ENCODE results near the gene ATXN10.
"Not testable (repeated sequence)": the region's sequence is repeated elsewhere in the genome, so short reads cannot be mapped to it uniquely, and the experiment has no call there.

ATXN10 gene

GRCh38 chr22:45793892-45794291 lies 122.3 kb downstream of the ATXN10 start:
- DNase-seq, result no peak

- not testable (repeated sequence) for DNase-seq
Measured at GRCh38 chr22:45796009-45796408, 124.4 kb downstream of the ATXN10 start.

GRCh38 chr22:45799291-45799690 lies 127.7 kb downstream of the ATXN10 start:
- DNase-seq, result no peak

- DNase-seq, result no peak
Measured at GRCh38 chr22:45802054-45802453, 130.4 kb downstream of the ATXN10 start.

GRCh38 chr22:45804319-45804985 lies 132.8 kb downstream of the ATXN10 start:
- no peak for DNase-seq

- DNase-seq, result no peak
Measured at GRCh38 chr22:45804986-45805325, 133.3 kb downstream of the ATXN10 start.

- no peak for DNase-seq
Measured at GRCh38 chr22:45805413-45805812, 133.8 kb downstream of the ATXN10 start.

GRCh38 chr22:45807156-45807915 lies 135.7 kb downstream of the ATXN10 start:
- DNase-seq, result no peak

GRCh38 chr22:45812910-45813309 lies 141.3 kb downstream of the ATXN10 start:
- DNase-seq, result no peak

GRCh38 chr22:45814198-45814597 lies 142.6 kb downstream of the ATXN10 start:
- DNase-seq, result no peak

GRCh38 chr22:45816776-45817175 lies 145.1 kb downstream of the ATXN10 start:
- DNase-seq, result no peak

- DNase-seq, result no peak
Measured at GRCh38 chr22:45817745-45818423, 146.2 kb downstream of the ATXN10 start.

GRCh38 chr22:45818424-45819085 lies 146.9 kb downstream of the ATXN10 start:
- DNase-seq, result no peak

- no peak for DNase-seq
Measured at GRCh38 chr22:45819305-45819704, 147.7 kb downstream of the ATXN10 start.

- DNase-seq, result no peak
Measured at GRCh38 chr22:45823336-45823735, 151.7 kb downstream of the ATXN10 start.

- DNase-seq, result no peak
Measured at GRCh38 chr22:45826520-45826919, 154.9 kb downstream of the ATXN10 start.

- no peak for DNase-seq
Measured at GRCh38 chr22:45828841-45829240, 157.2 kb downstream of the ATXN10 start.

GRCh38 chr22:45830531-45831245 lies 159.1 kb downstream of the ATXN10 start:
- DNase-seq, result no peak

GRCh38 chr22:45831394-45831793 lies 159.8 kb downstream of the ATXN10 start:
- no peak for DNase-seq

- DNase-seq, result no peak
Measured at GRCh38 chr22:45832180-45832579, 160.5 kb downstream of the ATXN10 start.

- DNase-seq, result no peak
Measured at GRCh38 chr22:45832959-45833580, 161.4 kb downstream of the ATXN10 start.

GRCh38 chr22:45833613-45834012 lies 162.0 kb downstream of the ATXN10 start:
- no peak for DNase-seq

Measured in NCI-H146 (cell line).